CD4-positive, alpha-beta T cell treated with Interleukin-12 subunit alpha and Interleukin-12 subunit beta, for 1 hour (primary cell): Measurements from ENCODE around the gene KLK15.

Source experiments
- DNase-seq: peaks from one replicate; pipeline ENCODE4 v3.0.0-alpha.2; 2020

KLK15 gene

GRCh38 chr19:50843205-50843604, 9.8 kb upstream of the KLK15 start:
- no peak for DNase-seq

GRCh38 chr19:50842130-50842529, 8.8 kb upstream of the KLK15 start:
- no peak for DNase-seq

- no peak for DNase-seq
Observed at GRCh38 chr19:50839712-50840655, 6.6 kb upstream of the KLK15 start.

- no peak for DNase-seq
Observed at GRCh38 chr19:50838239-50838638, 4.9 kb upstream of the KLK15 start.

GRCh38 chr19:50837300-50837699, 3.9 kb upstream of the KLK15 start:
- DNase-seq, result no peak

- no peak for DNase-seq
Observed at GRCh38 chr19:50836543-50837195, 3.3 kb upstream of the KLK15 start.

GRCh38 chr19:50835785-50836542, 2.6 kb upstream of the KLK15 start:
- DNase-seq, result peak; percentile 69

- no peak for DNase-seq
Observed at GRCh38 chr19:50835103-50835784, 1.9 kb upstream of the KLK15 start.

GRCh38 chr19:50833802-50834167, 411 bp upstream of the KLK15 start:
- no peak for DNase-seq

GRCh38 chr19:50832666-50833065, 708 bp downstream of the KLK15 start:
- DNase-seq, result no peak

- no peak for DNase-seq
Observed at GRCh38 chr19:50831026-50831396, 2.4 kb downstream of the KLK15 start.

GRCh38 chr19:50830266-50831025, 2.9 kb downstream of the KLK15 start:
- DNase-seq, result no peak

GRCh38 chr19:50829801-50830200, 3.6 kb downstream of the KLK15 start:
- DNase-seq, result no peak

GRCh38 chr19:50827476-50827875, 5.9 kb downstream of the KLK15 start:
- no peak for DNase-seq

GRCh38 chr19:50826492-50827240, 6.7 kb downstream of the KLK15 start:
- DNase-seq, result no peak

GRCh38 chr19:50823389-50824042, 9.9 kb downstream of the KLK15 start, which contains the start of gene KLK1:
Gene KLK1 (minus strand): TSS chr19:50823787. CDS start chr19:50823748, 39 bp downstream.
- no peak for DNase-seq

GRCh38 chr19:50822661-50823208, 10.6 kb downstream of the KLK15 start:
- DNase-seq, result no peak

- no peak for DNase-seq
Observed at GRCh38 chr19:50821622-50822021, 11.8 kb downstream of the KLK15 start.

GRCh38 chr19:50821248-50821612, 12.1 kb downstream of the KLK15 start:
- no peak for DNase-seq

- no peak for DNase-seq
Observed at GRCh38 chr19:50820549-50821247, 12.7 kb downstream of the KLK15 start.
